NCI-H2029 treated with DMSO at 0.1 percent for 48 hours (cell line): Measurements from ENCODE around the gene EID3.
"Not testable (repeated sequence)": the region's sequence is repeated elsewhere in the genome, so short reads cannot be mapped to it uniquely, and the experiment has no call there.

Experiments used
- DNase-seq: peaks from one replicate; lab custom pipeline; 2025; lab: John Stamatoyannopoulos, UW

Gene EID3

GRCh38 chr12:104290320-104290719, 13.2 kb upstream of the EID3 start:
- no peak for DNase-seq

GRCh38 chr12:104290855-104291254, 12.7 kb upstream of the EID3 start:
- no peak for DNase-seq

- DNase-seq: no peak
These were observed 11.5 kb upstream of the EID3 start for GRCh38 chr12:104291867-104292524.

DNA sequence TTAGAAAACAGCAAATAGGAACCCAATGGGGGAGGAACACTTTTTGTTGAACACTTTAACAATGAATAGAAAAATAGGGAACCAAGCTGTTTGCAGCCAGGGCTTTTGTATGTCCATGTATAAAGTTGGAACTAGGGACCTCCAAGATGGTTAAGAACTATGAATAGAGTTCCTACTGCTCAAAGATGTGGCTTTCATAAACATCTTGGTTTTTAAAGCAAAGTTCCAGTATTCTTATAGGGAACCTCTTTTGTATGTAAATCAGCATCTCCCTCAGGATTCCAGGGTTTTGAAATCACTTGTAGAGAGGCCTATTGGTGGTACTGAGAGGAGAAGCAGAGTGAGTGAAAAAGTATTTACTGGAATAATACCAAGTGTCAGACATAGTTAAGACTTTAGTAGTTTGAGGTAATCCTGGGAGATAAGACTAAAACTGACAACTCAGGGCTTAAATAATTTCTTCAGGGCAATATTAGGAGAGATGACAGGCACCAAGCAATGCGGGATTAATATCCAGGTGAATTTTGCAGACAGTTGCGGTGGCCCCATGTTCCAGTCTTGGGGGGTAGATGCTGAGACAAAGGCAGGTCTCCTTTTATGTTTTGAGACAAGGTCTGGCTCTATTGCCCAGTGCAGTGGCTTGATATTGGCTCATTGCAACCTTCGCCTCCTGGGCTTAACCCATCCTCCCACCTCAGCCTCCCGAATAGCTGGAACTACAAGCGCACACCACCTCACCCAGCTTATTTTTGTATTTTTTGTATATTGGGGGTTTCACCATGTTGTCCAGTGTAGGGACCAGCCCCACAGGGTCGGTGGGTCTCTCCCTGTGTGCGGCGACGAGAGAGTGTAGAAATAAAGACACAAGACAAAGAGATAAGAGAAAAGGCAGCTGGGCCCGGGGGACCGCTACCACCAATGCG, 10.4 kb upstream of the EID3 start:
- DNase-seq: no peak

DNA sequence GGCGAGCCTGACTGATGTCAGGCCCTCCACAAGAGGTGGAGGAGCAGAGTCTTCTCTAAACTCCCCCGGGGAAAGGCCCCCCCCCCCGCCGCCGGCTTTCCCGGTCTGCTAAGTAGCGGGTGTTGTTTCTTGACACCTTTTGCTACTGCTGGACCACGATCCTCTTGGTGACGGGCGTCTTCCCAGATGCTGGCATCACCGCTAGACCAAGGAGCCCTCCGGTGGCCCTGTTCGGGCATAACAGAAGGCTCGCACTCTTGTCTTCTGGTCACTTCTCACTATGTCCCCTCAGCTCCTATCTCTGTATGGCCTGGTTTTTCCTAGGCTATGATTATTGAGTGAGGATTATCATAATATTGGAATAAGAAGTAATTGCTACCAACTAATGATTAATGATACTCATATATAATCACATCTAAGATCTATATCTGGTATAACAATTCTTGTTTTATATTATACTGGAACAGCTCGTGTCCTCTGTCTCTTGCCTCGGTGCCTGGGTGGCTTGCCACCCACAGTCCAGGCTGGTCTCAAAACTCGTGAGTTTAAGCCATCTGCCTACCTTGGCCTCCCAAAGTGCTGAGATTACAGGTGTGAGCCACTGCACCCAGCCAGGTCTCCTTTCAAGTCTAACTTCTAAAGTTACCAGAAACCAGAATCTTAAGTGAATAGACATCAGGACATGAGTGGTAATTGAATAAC, 9.2 kb upstream of the EID3 start:
- DNase-seq: not testable (repeated sequence)

DNA sequence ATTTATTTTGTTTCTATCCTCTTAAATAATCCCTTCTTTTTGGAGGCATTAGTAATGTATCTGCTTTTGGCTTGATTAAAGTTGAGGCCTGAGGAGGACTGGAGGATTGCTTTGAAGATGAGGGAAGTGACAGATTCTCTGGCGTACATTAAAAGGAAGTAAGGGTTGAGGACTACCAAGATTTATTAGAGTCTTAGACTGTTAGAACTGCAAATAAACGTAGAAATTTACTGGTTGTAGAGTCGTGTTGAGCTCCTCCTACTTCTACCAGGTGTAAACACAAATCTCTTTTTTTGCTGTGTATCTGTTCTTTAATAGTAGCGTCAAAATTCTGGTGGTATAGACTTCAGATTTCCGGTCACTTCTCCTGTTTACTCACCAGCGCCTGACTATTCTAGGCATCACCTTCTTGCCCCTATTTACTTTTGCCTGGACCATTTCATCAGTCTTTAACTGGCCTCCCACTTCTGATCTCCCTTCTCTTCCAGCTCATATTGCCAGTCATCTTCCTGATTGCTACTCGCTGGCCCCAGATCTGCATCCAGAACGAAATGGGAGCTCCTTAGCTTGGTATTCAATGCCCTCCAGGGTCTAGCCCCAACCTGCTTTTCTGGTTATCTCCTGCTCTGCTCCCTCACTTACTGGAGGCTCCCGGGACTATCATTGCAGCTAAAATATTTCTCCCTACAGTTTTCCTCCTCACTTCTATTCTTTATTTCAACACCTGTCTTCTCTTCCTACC, 8.4 kb upstream of the EID3 start:
- DNase-seq: no peak

GRCh38 chr12:104295954-104296353, 7.6 kb upstream of the EID3 start:
- DNase-seq: no peak

DNA sequence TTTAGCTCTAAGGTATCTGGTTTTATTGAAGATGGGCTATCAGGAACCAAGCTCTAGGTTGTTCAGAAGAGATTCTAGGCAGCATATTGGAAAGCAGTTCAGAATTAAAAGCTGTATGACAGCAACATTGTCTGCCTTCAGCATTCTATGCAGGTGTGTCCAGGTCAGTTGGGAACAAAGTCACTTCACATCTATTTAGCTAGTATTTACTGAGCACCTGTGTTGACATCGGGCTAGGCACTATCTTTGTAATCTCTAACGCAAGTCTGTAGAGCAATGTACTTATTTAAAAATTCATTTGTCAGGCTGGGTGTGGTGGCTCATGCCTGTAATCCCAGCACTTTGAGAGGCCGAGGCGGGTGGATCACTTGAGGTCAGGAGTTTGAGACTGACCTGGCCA, 6.8 kb upstream of the EID3 start:
- DNase-seq: no peak

DNA sequence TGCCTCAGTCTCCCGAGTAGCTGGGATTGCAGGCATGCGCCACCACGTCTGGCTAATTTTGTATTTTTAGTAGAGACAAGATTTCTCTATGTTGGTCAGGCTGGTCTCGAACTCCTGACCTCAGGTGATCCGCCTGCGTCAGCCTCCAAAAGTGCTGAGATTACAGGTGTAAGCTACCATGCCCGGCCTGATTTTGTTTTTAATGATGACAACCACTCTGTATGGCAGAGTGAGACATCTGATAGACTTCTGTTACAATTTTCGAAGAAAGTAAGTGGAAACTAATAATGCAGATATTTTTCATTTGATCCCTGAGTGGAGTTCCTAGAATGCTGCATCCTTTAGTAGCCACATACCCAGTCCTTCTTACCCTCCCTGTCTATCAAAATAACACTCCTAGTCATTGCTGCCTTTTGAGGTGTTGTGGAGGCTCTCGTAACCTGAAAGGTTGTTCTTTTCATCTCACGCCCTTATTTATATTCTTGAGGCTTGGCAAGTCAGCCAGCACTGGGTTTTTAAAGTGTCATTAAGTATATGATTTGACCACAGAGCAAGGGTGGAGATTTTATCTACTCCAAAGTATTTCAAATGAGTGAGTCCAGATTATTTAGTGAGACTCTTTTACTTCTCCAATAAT, 5.9 kb upstream of the EID3 start:
- DNase-seq: no peak

- no peak for DNase-seq
These were observed 3.6 kb upstream of the EID3 start for GRCh38 chr12:104299842-104300481.

- no peak for DNase-seq
These were observed 896 bp downstream of the EID3 start for GRCh38 chr12:104304261-104305009.

- DNase-seq: no peak
These were observed 1.8 kb downstream of the EID3 start for GRCh38 chr12:104305349-104305748.

GRCh38 chr12:104306376-104306775, 2.8 kb downstream of the EID3 start:
- DNase-seq: no peak

GRCh38 chr12:104306943-104307654, 3.6 kb downstream of the EID3 start:
- no peak for DNase-seq

DNA sequence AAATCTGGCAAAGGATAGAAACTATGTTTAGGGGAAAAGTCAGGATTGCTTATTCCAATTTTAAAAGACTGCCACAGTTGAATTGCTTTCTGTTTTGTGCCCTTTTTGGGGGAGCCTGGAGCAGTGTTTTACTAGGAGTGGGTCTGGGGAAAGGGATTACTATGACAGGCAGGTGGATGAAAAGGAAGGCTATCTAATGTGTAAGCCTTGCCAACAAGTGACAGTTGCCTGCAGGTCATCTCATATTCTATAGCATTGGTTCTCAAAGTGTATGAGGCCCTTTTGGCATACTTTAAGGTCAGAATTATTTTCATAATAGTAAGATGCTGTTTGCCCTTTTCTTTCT, 4.1 kb downstream of the EID3 start:
- no peak for DNase-seq

GRCh38 chr12:104309446-104309993, 6.0 kb downstream of the EID3 start:
- no peak for DNase-seq

DNA sequence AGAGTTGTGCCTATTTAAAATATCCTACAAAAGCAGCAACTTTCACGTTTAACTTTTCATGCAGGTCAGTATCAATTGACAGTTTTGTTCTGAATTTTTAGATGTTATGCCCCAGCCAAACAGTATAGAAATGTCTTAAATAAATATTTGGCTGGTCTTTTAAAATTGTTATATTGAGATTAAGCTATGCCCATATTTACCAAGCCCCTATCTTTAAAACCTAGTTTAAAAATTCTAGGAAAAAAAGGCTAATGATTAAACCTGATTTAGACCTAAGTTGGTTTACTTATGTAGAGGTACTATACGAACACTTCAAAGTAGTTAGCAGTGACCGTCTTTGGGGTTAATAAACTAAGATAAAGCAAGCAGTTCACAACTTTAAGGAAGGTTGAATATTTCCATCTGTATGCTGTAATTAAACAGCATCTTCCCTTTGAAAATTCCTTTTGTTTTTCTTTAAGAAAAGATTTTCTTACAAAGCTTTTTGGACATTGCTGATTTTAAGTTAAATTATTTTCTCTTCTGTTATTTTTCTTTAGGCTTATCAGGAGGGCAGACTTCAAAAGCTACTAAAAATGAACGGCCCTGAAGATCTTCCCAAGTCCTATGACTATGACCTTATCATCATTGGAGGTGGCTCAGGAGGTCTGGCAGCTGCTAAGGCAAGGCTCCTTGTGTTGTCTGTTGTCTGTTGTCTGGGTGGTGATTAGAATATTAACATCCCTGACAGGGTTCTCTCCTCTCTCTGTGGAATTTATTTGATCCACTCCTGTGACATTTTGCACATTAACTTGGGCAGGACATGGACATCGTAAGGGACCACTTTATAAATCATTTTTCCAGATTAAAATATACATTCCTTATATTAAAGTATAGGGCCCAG, 7.5 kb downstream of the EID3 start:
- no peak for DNase-seq

GRCh38 chr12:104312202-104312601, 8.7 kb downstream of the EID3 start:
- DNase-seq: no peak

DNA sequence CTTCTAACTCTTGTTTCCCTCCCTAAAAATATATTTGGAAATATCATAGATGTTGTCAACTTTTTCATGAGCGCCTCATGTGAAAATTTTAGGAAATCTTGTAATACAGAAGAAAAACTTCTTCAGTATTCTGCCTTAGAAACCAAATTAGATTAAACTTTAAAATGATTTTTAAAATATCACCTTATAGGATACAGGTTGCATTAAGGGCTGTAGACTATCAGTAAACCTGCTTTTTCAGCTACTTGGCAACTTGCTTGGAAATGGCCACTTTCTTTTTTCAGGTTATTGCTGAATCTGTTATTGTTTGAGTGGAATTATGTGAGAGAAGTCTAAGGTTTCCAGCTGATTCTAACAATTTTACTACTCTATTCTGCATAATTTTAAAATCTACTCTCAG, 9.1 kb downstream of the EID3 start:
- DNase-seq: no peak
